HEK293 (cell line): ENCODE results near the gene NUMB.

Experiments
- CTCF ChIP-seq: fragments of 450-650 bp; formaldehyde crosslinking; IDR thresholded peaks from 2 replicates; pipeline ENCODE4 v1.5.1; 2016; ENCODE audit warnings: missing biosample characterization, missing genetic modification characterization
- REST ChIP-seq: fragments of 450-650 bp; formaldehyde crosslinking; IDR thresholded peaks from 2 replicates; pipeline ENCODE4 v1.5.1; 2016; ENCODE audit warnings: missing biosample characterization, missing genetic modification characterization
- ZBTB48 ChIP-seq: fragments of 450-650 bp; formaldehyde crosslinking; IDR thresholded peaks from 2 replicates; pipeline ENCODE4 v1.5.1; 2016; ENCODE audit warnings: missing biosample characterization, missing genetic modification characterization
- ZNF169 ChIP-seq: fragments of 450-650 bp; formaldehyde crosslinking; IDR thresholded peaks from 2 replicates; pipeline ENCODE4 v1.5.1; 2016; ENCODE audit warnings: missing biosample characterization, missing genetic modification characterization
- ZNF175 ChIP-seq: fragments of 450-650 bp; formaldehyde crosslinking; IDR thresholded peaks from 2 replicates; pipeline ENCODE4 v1.5.1; 2016; ENCODE audit warnings: missing biosample characterization, missing genetic modification characterization
- ZNF280D ChIP-seq: fragments of 450-650 bp; formaldehyde crosslinking; IDR thresholded peaks from 2 replicates; pipeline ENCODE4 v1.5.1; 2016; ENCODE audit warnings: missing biosample characterization, missing genetic modification characterization
- ZNF549 ChIP-seq: fragments of 450-650 bp; IDR thresholded peaks from 2 replicates; pipeline ENCODE4 v1.5.1; 2018; ENCODE audit warnings: missing biosample characterization, missing genetic modification characterization, mild to moderate bottlenecking, inconsistent platforms, moderate library complexity
- ZNF785 ChIP-seq: fragments of 450-650 bp; formaldehyde crosslinking; IDR thresholded peaks from 2 replicates; pipeline ENCODE4 v1.5.1; 2016; ENCODE audit warnings: missing biosample characterization, missing genetic modification characterization

DNA sequence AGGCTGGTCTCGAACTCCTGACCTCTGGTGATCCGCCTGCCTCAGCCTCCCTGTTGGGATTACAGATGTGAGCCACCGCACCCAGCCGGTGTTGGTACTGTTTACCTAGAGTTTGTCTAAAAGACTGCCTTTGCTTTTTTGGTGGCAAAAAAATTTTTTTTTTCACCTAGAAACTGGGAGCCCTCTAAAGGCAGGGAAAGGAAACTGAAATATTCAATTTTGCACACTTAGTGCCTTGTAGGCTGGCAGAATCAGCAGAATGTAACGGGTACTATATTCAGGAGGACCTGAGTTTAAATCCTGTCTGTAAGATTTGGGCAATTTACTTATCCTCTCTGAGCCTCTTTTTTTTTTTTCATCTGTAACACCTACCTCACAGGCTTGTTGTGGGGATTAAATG lies 177.4 kb downstream of the NUMB start:
- no peak for TF ChIP-seq CTCF
- no peak for TF ChIP-seq ZNF549 (tag by site-specific recombination)
- TF ChIP-seq ZNF280D (tag by site-specific recombination): no peak
- TF ChIP-seq ZBTB48: no peak
- TF ChIP-seq ZNF785 (tag by site-specific recombination): no peak
- no peak for TF ChIP-seq ZNF175 (tag by site-specific recombination)
- no peak for TF ChIP-seq ZNF169 (tag by site-specific recombination)
- no peak for TF ChIP-seq REST
